Activated CD8-positive, alpha-beta memory T cell treated with anti-CD3 and anti-CD28 coated beads, Interleukin-2, amount 50 U/mL, for 1 hour (primary cell): Measurements from ENCODE around the gene HSPG2.
"Not testable (repeated sequence)": the region's sequence is repeated elsewhere in the genome, so short reads cannot be mapped to it uniquely, and the experiment has no call there.

Source experiments
- DNase-seq: peaks from one replicate; pipeline ENCODE4 v3.0.0-alpha.2; 2020; ENCODE audit errors: extremely low read depth

The HSPG2 gene

GRCh38 chr1:21937034-21937371 is at the start of gene HSPG2:
HSPG2 (minus strand) TSS chr1:21937310; CDS start chr1:21937217, 93 bp downstream.
- no peak for DNase-seq

GRCh38 chr1:21986386-21986785 is 49.3 kb upstream of the HSPG2 start:
- DNase-seq: not testable (repeated sequence)

DNA sequence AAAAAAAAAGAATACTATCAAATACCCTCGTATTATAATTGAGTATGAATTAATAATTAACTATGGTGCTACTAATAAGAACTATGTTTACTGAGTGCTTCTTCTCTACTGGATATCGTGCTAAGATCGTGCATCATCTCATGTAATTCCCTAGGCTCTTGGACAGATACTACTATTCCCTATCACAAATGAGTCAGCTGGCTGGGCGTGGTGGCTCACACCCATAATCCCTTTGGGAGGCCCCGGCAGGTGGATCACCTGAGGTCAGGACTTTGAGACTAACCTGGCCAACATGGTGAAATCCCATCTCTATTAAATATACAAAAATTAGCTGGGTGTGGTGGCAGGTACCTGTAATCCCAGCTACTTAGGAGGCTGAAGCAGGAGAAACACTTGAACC is 48.8 kb upstream of the HSPG2 start:
- not testable (repeated sequence) for DNase-seq

GRCh38 chr1:21983539-21983938 is 46.4 kb upstream of the HSPG2 start:
- DNase-seq: not testable (repeated sequence)

- DNase-seq: not testable (repeated sequence)
These were observed 45.0 kb upstream of the HSPG2 start for GRCh38 chr1:21982122-21982521.

DNA sequence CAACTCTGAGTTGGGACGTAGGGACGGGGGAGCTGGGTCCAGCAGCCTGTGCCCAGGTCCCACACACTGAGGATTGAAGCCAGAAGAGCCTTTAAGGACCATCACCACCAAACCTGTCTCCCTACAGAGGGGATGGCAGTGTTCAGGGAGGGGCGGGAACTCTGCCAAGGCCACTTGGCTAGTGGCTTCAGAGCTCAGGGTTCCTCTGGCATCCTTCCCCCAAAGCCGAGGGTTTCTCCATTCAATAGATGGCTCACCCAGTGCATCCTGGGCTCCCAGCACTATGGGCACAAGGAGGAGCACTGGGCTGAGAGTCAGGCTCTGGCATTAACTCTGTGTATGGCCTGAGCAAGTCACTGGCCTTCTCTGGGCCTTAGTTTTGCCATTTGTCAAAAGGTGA is 44.1 kb upstream of the HSPG2 start:
- DNase-seq: not testable (repeated sequence)

GRCh38 chr1:21980515-21981220 is 43.6 kb upstream of the HSPG2 start:
- DNase-seq: not testable (repeated sequence)

GRCh38 chr1:21978209-21978608 is 41.1 kb upstream of the HSPG2 start:
- not testable (repeated sequence) for DNase-seq

- DNase-seq: not testable (repeated sequence)
These were observed 39.7 kb upstream of the HSPG2 start, which contains the start of gene CELA3B for GRCh38 chr1:21976703-21977239. CELA3B (plus strand) TSS chr1:21977022; CDS start chr1:21977040, 18 bp downstream.

GRCh38 chr1:21975296-21975695 is 38.2 kb upstream of the HSPG2 start:
- not testable (repeated sequence) for DNase-seq

DNA sequence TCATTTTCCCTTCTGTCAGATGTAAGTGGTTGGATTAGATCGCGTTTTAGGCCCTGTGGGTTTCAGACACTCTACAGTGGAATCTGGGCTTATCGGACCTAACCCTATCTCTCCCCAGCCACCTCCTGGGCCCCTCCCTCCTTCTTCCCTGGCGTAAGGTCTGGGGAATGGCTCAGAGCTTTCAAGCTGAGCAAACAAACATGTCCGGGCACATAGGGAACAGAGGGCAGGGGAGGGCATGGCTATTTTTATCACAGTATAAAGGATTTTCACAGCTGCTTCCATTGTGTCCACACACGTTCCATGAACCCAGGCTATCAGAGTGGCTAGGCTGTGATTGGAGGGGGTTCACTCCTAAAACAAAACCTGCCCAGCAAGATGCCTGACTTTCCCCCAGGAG is 37.6 kb upstream of the HSPG2 start:
- not testable (repeated sequence) for DNase-seq

DNA sequence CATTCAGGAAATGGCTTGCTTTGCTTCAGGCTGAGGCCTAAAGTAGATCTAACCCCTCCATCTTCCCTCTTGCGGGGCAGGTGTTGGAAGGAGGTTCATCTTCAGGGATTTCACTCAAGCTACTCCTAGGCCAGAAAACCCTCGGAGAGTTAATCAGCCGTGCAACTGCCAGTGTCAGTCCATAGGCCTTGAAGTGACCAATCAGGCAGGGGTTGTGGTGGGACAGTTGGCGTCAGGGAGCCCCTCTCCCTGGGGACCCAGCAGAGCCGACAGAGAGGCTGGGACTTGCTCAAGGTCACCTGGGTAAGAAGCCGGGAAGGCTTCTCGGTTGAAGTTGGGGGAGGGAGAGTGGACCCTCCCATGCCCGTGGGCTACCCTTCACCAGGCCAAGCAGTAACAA is 36.8 kb upstream of the HSPG2 start:
- DNase-seq: not testable (repeated sequence)

DNA sequence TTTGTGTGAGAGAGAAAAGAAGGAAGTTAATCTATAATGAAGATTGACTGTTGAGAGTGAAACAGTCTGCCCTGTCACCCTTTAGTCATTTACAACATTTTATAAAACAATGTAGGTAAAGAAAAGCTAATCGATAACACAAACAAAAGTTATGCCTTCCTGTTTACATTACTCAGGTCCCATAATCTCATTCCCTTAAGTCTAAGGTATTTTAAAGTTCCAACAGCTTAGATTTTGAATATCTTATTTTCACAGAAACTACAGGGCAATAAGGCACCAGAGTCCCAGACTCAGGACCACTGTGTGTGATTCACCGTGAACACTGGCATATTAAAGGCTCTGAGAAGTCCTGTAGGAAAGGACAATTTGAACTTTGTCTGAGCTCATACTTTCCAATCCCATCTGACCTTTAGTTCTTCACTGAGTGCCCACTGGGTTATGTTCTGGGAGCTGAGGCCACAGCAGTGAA is 35.9 kb upstream of the HSPG2 start:
- DNase-seq: not testable (repeated sequence)

- DNase-seq: not testable (repeated sequence)
These were observed 33.4 kb upstream of the HSPG2 start for GRCh38 chr1:21970523-21970922.

DNA sequence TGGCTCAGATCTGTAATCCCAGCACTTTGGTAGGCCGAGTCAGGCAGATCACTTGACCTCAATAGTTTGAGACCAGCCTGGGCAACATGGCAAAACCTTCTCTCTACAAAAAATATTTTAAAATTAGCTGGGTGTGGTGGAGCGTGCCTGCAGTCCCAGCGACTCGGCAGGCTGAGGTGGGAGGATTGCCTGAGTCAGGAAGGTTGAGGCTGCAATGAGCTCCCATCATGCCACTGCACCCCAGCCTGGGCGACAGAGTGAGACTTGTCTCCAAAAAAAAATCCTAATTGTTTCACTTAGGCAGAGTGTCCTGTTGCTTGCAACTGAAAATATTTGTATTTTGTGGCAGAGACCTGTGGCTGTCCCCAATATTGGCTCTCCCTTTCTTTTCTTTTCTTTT is 32.0 kb upstream of the HSPG2 start:
- not testable (repeated sequence) for DNase-seq

DNA sequence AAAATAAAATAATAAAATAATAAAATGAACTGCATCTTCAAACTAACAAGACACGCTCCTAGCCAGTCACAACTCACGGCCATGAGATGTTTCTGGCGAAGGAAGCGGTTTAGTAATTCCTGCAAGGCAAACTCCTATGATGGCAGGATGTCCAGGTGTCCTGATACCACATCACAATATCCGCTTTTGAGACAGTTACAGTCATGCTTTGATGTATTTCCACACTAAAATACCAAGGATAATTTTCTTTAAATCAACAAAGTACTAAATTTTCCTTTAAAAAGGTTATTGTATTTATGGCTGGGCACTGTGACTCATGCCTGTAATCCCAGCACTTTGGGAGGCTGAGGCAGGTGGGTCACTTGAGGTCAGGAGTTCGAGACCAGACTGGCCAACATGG is 30.1 kb upstream of the HSPG2 start:
- not testable (repeated sequence) for DNase-seq

GRCh38 chr1:21966247-21967000 is 29.3 kb upstream of the HSPG2 start:
- no peak for DNase-seq

GRCh38 chr1:21963477-21964217 is 26.5 kb upstream of the HSPG2 start:
- peak; percentile 31 for DNase-seq

GRCh38 chr1:21961799-21962198 is 24.7 kb upstream of the HSPG2 start:
- no peak for DNase-seq

DNA sequence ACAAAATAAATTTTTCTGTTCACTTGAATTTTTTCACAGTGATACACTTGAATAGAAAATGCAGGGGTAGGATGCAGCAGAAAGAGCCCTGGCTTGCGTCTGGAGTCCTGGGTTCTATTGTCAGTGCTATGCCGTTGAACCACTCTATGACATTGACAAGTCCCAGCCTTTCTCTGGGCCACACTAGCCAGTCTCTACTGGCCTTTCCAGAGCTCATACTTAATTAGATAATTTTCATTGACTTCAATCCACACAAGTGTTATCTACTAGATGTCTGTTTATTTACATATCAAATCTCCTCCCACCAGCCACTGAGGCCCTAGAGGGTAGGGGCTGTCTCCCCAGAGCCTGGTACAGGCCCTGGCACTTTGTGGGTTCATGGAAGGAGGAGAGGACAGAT is 24.2 kb upstream of the HSPG2 start:
- DNase-seq: no peak

GRCh38 chr1:21956720-21957552 is 19.8 kb upstream of the HSPG2 start:
- peak; percentile 23 for DNase-seq
